PC-3 (cell line): Measurements from ENCODE around the gene CEP85L.

Experiments
- EZH2phosphoT487 ChIP-seq: fragments of 300-600 bp; sonication (generic); IDR thresholded peaks from 2 replicates; pipeline ENCODE4 v1.6.1; 2018; ENCODE audit warnings: mild to moderate bottlenecking, antibody characterized with exemption, low read length, borderline replicate concordance
- TF ChIP-seq, protein P1 (sequence below): fragments of 300-600 bp; sonication (generic); conservative IDR thresholded peaks from 2 replicates; pipeline ENCODE4 v1.5.1; 2017; ENCODE audit warnings: antibody characterized with exemption, low read depth, mild to moderate bottlenecking, low read length

DNA sequence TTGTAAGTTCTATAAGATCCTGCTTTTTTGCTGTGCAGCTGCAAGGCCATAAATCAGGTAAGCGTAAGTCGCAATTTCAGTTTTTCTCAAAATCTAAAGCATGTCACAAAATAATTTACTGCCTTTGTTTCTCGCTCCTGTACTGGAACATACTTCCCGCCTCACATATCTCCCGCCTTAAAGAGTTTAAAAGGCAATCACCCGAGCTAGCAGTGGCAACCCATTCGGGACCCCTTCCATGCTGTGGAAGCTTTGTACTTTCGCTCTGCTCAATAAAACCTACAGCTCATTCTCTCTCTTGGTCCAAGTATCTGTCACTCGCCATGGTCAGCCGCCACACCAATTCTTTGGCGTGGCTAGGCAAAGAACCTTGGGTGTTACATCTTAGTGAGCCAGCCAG is 34.0 kb downstream of the CEP85L start:
- TF ChIP-seq, protein P1, sequence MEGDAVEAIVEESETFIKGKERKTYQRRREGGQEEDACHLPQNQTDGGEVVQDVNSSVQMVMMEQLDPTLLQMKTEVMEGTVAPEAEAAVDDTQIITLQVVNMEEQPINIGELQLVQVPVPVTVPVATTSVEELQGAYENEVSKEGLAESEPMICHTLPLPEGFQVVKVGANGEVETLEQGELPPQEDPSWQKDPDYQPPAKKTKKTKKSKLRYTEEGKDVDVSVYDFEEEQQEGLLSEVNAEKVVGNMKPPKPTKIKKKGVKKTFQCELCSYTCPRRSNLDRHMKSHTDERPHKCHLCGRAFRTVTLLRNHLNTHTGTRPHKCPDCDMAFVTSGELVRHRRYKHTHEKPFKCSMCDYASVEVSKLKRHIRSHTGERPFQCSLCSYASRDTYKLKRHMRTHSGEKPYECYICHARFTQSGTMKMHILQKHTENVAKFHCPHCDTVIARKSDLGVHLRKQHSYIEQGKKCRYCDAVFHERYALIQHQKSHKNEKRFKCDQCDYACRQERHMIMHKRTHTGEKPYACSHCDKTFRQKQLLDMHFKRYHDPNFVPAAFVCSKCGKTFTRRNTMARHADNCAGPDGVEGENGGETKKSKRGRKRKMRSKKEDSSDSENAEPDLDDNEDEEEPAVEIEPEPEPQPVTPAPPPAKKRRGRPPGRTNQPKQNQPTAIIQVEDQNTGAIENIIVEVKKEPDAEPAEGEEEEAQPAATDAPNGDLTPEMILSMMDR = no peak
- TF ChIP-seq EZH2phosphoT487 = no peak
